HG02798 (cell line): ENCODE data around the gene PTGDS.

Experiments used
- ATAC-seq: cut with Tn5 transposase; IDR thresholded peaks from one replicate; pipeline ENCODE4 v1.9.1; 2021; ENCODE audit warnings: mild to moderate bottlenecking; ENCODE audit not compliant: unreplicated experiment, poor library complexity

Gene PTGDS

GRCh38 chr9:136957461-136957860 lies 19.8 kb upstream of the PTGDS start:
- ATAC-seq: no peak

- ATAC-seq: no peak
Measured at GRCh38 chr9:136957901-136958300, 19.4 kb upstream of the PTGDS start.

DNA sequence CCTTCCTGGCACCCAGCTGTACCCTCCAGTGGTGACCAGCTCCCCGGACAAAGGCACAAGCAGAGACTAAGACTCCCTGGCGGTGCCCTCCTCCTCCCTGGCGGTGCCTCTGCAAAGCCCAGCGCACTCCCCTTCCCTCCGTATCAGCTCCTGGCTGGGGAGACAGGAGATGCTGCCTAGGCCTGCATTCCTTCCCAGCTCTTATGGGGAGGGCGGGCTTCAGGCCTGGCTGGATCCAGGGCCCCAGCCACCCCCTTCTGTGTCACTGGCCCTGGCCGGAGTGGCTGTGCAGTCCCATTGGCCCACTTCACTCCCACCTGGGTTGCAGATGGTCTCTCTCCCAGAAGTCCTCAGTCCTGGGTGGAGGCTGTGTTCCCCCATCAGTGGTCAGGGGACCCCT lies 18.8 kb upstream of the PTGDS start:
- no peak for ATAC-seq

GRCh38 chr9:136958898-136959850 lies 18.1 kb upstream of the PTGDS start:
- no peak for ATAC-seq

DNA sequence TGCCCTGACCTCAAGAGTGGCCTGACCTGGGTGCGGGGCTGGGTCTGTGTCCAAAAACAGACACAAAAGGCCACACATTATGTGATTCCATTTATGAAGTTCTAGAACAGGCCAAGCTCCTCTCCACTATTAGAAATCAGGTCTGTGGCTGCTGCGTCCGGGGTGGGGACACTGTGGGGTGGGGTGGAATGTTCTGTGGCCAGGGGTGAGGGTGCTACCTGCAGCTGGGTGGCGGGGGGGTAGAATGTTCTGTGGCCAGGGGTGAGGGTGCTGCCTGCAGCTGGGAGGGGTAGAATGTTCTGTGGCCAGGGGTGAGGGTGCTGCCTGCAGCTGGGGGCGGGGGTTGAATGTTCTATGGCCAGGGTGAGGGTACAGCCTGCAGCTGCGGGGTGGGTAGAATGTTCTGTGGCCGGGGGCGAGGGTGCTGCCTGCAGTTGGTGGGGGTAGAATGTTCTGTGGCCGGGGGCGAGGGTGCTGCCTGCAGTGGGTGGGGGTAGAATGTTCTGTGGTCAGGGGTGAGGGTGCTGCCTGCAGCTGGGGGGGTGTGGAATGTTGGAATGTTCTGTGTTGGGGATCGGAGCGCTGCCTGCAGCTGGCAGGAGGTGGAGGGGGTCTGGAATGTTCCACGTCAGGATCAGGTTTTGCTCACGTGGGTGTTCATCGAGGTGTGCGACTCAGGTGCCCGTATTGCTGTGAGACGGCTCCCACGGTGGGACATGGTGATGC lies 16.9 kb upstream of the PTGDS start:
- ATAC-seq: no peak

- no peak for ATAC-seq
Measured at GRCh38 chr9:136960938-136961275, 16.4 kb upstream of the PTGDS start.

DNA sequence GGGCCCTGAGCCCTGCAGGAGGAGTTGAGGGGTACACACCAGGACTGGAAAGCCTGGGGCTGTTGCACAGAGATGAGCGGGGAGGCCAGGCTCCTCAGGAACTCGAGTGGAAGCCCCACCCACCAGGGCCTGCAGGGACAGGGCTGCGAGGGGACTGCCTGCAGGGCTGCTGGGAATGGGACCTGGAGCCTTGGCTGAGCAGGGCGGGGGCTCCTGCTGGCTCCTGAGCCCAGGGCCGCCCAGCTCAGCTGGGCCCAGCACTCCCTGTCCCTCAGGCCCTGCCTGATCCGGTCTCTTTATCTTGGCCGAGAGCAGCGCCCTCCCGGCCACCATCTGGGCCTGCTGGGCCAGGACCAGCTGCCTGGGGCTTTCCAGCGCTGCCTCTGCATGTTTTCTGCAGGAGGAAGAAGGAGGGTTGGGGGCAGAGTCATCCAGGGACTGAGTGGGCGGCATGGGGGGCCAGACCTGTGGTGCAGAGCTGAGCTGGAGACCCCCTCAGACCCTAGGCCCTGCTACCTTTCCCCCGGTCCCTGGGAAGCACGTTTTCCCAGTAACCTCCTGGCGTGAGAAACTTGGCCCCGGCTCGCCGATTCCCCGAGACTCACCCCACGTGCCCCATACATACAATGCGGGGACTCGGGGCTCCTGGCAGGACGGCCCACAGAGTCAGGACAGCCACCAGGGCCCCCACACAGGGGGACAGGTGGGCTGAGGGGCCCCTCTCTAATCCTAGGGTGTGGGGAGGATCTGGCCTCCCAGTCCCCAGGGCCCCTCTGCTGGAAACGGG lies 15.8 kb upstream of the PTGDS start:
- no peak for ATAC-seq

DNA sequence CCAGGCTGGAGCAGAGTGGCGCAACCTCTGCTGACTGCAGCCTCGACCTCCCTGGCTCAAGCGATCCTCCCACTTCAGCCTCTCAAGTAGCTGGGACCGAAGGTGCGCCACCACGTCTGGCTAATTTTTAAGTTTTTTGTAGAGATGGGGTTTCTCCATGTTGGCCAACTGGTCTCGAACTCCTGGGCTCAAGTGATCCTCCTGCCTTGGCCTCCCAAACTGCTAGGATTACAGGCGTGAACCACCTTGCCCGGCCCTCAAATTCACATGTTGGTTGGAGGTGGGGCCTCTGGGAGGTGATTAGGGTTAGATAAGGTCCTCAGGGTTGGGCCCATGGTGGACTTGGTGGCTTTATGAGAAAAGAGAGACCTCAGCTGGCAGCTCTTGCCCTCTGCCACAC lies 15.1 kb upstream of the PTGDS start:
- no peak for ATAC-seq

DNA sequence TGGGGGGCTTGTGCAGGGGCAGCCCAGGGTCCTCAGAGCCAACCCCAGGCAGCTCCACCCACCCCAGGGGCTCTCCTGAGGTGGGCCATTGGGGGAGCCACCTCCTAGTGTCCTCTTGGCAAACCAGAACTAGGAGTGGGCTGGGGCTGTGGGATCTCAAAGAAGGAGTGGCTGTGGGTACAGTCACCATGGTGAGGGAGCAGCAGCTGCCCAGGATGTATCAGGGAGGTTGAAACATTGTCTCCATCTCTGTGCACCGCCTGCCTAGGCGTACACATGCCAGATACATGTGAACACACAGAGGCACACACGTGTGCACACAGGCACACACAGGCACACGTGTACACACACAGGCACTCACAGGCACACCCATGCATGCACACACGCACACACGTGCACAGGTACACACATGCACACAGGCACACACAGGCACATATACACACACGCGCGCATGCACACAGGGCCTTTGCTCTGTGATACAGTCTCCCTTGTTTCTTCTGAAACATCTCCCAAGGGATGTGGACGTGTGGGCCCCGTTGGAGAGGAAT lies 14.5 kb upstream of the PTGDS start:
- ATAC-seq: no peak

GRCh38 chr9:136963341-136963740 lies 14.0 kb upstream of the PTGDS start:
- ATAC-seq: no peak

DNA sequence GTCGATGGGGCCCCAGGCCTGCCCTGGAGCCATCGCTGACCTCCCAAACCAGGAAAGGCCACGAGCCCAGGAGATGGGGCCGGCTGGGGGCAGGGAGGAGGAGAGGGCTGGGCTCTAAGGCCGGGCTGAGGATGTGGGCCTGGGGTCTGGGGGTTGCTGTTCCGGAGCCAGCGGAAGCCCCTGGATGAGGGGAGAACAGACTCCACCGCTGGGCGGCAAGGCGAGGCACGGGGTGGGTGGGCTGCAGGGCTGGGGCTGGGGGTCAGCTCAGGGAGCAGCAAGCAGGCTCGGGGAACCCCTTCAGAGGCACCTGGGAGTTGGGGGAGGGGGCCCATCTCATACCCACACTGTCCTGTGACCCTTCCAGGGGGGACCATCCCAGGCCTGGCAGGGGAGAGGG lies 13.6 kb upstream of the PTGDS start:
- ATAC-seq: no peak

DNA sequence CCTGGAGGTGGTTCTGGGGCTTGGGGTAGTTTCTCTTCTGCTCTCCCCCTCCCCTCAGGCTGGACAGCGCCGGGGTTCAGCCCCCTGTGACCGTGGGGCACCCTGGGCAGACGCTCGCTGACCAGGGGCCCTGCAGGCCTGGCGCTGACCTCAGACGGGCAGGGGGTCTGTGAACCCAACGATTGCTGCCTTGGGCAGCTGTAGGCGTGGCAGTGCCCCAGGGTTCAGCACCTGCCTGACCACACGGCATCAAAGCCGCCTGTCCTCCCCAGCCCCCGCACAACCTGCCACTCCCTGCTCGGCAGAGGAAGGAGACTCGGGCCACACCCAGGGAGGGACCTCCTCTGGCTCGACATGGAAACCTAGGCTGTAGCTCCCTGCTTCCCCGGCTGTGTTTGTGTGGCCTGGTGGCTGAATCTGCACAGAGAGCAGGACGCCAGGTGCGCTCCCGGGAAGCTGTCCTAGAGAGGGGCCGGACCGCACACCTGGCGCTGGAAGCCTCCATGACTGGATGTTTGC lies 13.1 kb upstream of the PTGDS start:
- no peak for ATAC-seq

DNA sequence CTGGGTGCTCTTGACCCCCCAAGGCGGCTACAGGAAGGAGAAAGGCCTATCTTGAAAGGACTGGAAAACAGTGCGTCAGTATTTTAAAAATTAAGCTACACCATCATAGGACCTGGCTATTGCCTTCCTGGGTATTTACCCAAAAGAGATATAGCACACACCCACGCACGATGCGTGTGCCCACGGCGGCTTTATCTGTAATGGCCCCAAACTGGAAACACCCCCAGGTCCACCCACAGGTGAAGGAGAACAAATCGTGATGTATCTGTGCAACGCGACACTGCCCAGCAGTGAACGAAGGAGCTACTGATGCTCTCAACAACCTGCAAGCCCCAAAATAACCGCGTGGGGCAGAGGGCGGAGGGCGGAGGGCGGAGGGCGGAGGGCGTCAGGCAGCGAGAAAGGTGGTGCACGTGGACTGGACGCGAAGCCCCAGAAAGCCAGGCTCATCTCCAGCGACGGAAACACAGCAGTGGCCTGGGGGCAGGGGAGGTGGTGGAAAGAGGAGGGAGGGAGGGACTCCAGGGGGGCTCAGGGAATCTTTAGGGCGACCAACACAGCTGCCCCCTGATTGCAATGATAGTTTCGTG lies 12.4 kb upstream of the PTGDS start:
- ATAC-seq: no peak

DNA sequence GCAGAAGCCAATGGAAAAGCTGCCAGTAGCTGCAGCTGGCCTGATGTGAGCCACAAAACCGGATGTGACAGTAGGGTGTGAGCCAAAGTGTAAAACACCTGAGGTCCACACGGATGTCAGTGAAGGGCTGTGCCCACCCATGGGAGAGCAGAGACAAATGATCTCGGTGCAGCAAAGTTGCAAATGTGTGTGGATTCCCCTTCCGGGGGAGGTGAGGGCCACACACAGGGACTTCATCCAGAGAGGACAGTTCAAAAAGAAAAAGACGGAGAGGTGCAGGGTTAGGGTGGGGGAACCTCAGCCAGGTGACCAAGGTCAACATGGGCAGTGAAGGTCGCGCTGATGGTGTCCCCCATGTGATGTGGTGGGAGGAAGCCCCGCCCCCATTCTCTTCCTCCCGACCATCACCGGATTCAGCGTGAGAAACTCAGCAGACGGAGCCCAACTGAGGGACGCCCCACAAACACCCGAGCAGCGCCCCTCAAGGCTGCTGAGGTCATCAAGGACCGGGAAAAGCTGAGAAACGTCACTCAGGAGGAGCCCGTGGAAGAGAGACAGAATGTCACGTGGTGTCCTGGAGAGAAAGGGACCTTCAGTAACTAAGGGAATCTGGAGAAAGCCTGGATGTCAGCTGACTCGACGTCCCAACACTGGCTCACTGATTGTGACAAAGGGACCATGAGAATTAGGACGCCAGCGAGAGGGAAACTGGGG lies 11.4 kb upstream of the PTGDS start:
- no peak for ATAC-seq

DNA sequence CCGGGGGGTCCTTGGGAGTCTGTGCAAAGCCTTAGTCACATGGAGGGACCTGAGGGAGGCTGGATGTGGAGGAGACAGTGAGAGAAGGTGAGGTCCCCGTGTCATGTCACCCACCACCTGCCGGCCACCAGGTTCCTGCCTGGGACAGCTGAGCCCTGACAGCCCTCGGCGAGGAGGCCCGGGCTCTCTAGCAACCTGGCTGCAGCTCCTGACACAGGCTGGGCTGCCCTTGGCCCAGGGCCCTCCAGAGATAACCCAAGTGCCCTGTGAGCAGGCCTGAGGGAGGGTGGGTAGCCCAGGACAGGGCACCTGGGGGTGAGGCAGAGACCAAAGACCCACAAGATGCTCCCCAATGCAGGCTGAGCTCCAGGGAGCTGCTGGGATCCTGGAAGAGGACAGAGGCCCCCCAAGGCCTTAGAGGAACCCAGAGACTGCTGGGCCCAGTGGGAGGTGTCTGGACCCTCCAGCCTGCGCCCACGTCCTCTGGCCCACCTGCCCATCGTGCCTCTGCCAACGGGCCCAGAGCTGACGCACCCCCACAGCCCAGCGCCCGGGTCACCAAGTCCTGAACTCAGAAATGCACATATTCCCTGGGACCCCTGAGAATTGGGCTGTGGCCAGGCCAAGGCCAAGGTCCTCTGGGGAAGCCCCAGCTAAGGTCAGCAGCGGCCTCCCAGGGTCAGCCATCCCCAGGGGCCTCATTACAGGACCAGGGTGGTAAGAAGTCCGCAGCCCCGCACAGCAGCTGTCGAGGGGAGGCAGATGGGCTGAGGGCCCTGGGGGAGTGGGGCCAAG lies 8.8 kb upstream of the PTGDS start:
- ATAC-seq: no peak

DNA sequence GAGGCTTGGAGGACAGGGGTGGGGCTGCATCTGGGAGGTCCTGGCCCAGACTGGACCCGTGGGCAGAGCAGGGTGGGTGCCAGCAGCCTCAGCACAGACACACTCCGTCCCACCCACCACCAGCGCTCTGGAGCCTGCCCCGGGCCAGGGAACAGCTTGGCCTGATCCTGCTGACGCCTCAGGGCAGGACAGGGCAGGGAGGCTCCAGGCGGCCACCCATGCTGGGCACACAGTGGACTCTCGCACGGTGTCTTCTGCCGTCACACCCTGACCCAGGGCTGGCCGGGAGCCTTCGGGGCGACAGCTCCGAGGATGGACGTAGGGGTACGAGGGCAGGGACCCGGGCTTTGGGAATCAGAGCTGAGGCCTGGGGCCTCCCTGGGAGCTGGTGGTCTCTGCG lies 8.2 kb upstream of the PTGDS start:
- no peak for ATAC-seq

DNA sequence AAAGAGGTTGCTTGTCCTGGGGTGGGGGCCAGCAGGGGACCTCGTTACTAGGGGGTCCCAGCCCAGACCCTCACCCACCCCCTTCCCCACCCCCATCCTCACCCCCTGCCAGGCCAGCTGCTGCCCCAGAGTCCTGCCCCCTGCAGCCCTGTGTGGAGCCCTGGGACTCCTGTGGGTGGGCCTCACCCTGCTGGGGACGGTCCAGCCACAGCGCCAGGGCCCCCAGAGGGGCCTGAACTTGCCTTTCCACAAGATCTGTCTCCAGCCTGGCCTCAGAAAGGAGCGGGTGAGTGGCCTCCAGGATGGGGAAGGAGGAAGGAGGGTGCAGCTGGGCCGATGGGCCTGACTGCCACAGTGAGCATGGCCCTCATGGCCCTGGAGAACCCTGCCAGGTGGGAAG lies 7.5 kb upstream of the PTGDS start:
- no peak for ATAC-seq

DNA sequence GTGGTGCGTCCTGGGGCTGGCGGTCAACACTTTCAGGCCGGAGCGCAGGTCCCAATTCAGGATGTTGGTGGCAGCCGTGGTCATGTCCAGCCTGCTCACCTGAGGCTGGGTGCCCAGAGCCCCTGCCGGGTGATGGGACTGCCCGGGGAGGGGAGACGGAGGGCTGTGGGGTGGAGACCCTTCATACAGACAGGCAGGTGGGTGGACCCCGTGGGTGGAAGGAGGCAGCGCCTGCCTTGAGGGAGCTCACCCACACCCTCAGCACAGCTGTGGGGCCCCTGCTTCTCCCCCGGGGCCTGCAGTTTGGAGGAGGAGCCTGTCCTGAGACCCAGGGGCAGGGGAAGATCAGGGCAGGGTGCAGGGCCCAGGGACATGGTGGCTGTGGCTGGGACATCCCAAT lies 6.9 kb upstream of the PTGDS start:
- no peak for ATAC-seq

DNA sequence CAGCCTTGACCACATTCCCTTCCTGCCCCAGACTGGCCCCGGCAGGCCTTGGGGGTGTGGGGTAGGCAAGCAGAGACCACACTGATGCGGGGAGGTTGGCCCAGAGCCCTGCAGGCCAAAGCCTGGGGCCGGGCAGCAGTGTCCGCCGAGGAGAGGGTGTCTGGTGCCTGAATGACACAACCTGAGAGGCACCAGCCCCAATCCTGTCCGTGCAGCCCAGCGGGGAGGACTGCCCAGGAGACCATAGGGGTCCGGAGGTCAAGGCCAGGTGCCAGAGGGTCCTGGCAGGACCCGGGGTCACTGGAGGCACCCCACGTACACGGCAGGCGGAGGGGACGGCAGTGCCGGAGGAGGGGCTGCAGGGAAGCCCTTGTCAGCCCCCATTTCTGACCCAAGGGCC lies 5.6 kb upstream of the PTGDS start:
- no peak for ATAC-seq
